Fibroblast of lung (primary cell): ENCODE results near the gene ATG13. TPM values are rescaled to one million over a fixed set of nuclear protein-coding genes. Genes with fewer than 3 reads are reported as not detected.

Source experiments
- DNase-seq, 2 donors: peaks; one replicate each; pipeline versions ENCODE4 v3.0.0 to v3.0.0-alpha.2; 2010; ENCODE audit warnings: low read depth in 2 of 2
- H2AFZ ChIP-seq: 2 replicates; pipeline ENCODE4 v1.5.1; 2012; ENCODE audit warnings: low read length, control low read depth, inconsistent platforms
- H3K27ac ChIP-seq: 2 replicates; pipeline ENCODE4 v1.5.1; 2011; ENCODE audit warnings: low read length, control low read depth; ENCODE audit not compliant: insufficient read depth
- H3K27me3 ChIP-seq: 2 replicates; pipeline ENCODE4 v1.5.1; 2011; ENCODE audit warnings: mild to moderate bottlenecking, low read length; ENCODE audit not compliant: control insufficient read depth, insufficient read depth
- H3K36me3 ChIP-seq: 2 replicates; pipeline ENCODE4 v1.5.1; 2011; ENCODE audit warnings: low read length; ENCODE audit not compliant: control insufficient read depth, insufficient read depth
- H3K4me1 ChIP-seq: 2 replicates; pipeline ENCODE4 v1.5.1; 2011; ENCODE audit warnings: low read length; ENCODE audit not compliant: control insufficient read depth, insufficient read depth; ENCODE audit errors: extremely low read depth
- H3K4me2 ChIP-seq: 2 replicates; pipeline ENCODE4 v1.5.1; 2011; ENCODE audit warnings: low read length, control low read depth; ENCODE audit not compliant: insufficient read depth; ENCODE audit errors: extremely low read depth
- H3K4me3 ChIP-seq, 4 experiments: fragments of 200-600 bp in 1 of 4; sonication (generic) in 1 of 4; replicated peaks in 1 of 4; 2 replicates each; pipeline ENCODE4 v1.5.1; 2011 to 2016; ENCODE audit warnings: low read length in 4 of 4, low read depth in 3 of 4, mild to moderate bottlenecking in 3 of 4, control low read depth in 2 of 4, inconsistent platforms in 1 of 4, mixed read lengths in 1 of 4; ENCODE audit not compliant: insufficient read depth in 1 of 4; ENCODE audit errors: control extremely low read depth in 1 of 4
- H3K79me2 ChIP-seq: 2 replicates; pipeline ENCODE4 v1.5.1; 2012; ENCODE audit warnings: mild to moderate bottlenecking, low read length, inconsistent platforms; ENCODE audit not compliant: control insufficient read depth, insufficient read depth
- H3K9ac ChIP-seq: 2 replicates; pipeline ENCODE4 v1.5.1; 2011; ENCODE audit warnings: mild to moderate bottlenecking, low read length, control low read depth; ENCODE audit not compliant: insufficient read depth
- H3K9me3 ChIP-seq: 2 replicates; pipeline ENCODE4 v1.5.1; 2012; ENCODE audit warnings: low read depth, low read length; ENCODE audit not compliant: control insufficient read depth, insufficient read depth
- H4K20me1 ChIP-seq: 2 replicates; pipeline ENCODE4 v1.5.1; 2011; ENCODE audit warnings: low read length; ENCODE audit not compliant: control insufficient read depth, insufficient read depth; ENCODE audit errors: extremely low read depth
- EZH2 ChIP-seq: IDR thresholded peaks from 2 replicates; pipeline ENCODE4 v1.5.1; 2012; ENCODE audit warnings: low read length, control low read depth, mild to moderate bottlenecking; ENCODE audit errors: missing control alignments
- polyA plus RNA-seq, 2 donors: library from polyadenylated mRNA; depleted of rRNA in 1 of 2; stranded (reverse) in 1 of 2; unstranded in 1 of 2; fragments of >200 nt; gene quantifications; 2 replicates each; pipeline ENCODE4 v1.2.1, GENCODE V29; 2011 to 2012; ENCODE audit warnings: missing spikeins in 1 of 2
- total RNA-seq: library from RNA; depleted of rRNA; stranded (reverse); fragments of >200 nt; gene quantifications from 2 replicates; pipeline ENCODE4 v1.2.1, GENCODE V29; 2014
- TF ChIP-seq, protein P1 (sequence below), 2 donors: IDR thresholded peaks in 1 of 2; conservative IDR thresholded peaks in 1 of 2; 1 replicate in 1 of 2; 2 replicates in 1 of 2; pipeline ENCODE4 v1.5.1; 2011 to 2012; ENCODE audit warnings: low read length in 2 of 2, control low read depth in 1 of 2, inconsistent platforms in 1 of 2, low read depth in 1 of 2, mild to moderate bottlenecking in 1 of 2

Gene ATG13
- total and polyA plus RNA-seq, 2 donors (not counting 1 experiment from before 2014, with no cell fraction given): 44.9 to 67.4 TPM

DNA sequence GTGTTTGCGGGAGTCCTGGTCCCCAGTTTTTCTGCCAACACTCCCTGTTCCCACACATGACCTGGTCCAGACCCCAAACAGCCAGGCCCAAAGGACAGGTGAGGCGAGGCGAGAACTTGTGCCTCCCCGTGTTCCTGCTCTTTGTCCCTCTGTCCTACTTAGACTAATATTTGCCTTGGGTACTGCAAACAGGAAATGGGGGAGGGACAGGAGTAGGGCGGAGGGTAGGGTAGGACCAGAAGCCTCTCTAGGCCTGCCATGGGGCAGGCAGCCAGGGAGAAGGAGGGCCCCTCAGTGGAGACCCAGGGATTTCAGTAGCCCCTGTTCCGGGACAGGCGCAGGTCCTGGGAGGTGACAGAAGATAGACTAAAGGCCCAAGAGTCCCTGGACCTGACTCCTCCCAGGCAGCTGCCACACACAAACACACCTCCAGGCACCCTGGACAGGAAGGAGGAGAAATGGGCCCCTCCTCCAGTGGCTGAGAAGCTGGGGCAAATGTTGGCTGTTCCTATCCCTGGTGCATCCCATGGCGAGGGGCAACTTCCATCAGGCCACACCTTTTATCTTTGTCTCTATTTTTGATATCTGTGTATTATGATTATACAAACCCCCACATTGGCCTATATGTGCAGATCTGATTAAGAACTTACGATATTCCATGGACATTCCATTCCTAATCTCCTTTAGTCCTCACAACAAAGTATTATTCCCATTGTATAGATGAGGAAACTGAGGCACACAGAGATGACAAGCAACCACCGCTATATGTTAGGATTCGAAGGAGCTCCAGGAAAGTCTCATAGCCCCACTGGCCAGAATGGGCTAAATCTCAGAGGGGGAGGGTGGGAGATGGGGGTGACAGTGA lies 101.0 kb downstream of the ATG13 start:
- H3K4me1 ChIP-seq: peaks cover 6% of the 10 kb centered on the region
- no peaks in the 10 kb centered on the region for H3K36me3 ChIP-seq
- H3K9ac ChIP-seq: no peak overlapping the region
- H3K4me3 ChIP-seq: no peak overlapping the region
- DNase-seq: peak in 1 of 2 donors; percentile 27
- H2AFZ ChIP-seq: peak overlapping the region; percentile 12
- no peaks in the 10 kb centered on the region for H4K20me1 ChIP-seq
- no peaks in the 10 kb centered on the region for H3K79me2 ChIP-seq
- no peaks in the 10 kb centered on the region for H3K9me3 ChIP-seq
- no peak overlapping the region for H3K4me2 ChIP-seq
- no peaks in the 10 kb centered on the region for H3K27me3 ChIP-seq
- H3K27ac ChIP-seq: no peak overlapping the region
- TF ChIP-seq, protein P1, sequence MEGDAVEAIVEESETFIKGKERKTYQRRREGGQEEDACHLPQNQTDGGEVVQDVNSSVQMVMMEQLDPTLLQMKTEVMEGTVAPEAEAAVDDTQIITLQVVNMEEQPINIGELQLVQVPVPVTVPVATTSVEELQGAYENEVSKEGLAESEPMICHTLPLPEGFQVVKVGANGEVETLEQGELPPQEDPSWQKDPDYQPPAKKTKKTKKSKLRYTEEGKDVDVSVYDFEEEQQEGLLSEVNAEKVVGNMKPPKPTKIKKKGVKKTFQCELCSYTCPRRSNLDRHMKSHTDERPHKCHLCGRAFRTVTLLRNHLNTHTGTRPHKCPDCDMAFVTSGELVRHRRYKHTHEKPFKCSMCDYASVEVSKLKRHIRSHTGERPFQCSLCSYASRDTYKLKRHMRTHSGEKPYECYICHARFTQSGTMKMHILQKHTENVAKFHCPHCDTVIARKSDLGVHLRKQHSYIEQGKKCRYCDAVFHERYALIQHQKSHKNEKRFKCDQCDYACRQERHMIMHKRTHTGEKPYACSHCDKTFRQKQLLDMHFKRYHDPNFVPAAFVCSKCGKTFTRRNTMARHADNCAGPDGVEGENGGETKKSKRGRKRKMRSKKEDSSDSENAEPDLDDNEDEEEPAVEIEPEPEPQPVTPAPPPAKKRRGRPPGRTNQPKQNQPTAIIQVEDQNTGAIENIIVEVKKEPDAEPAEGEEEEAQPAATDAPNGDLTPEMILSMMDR (conservative IDR thresholded peaks at IDR 0.05 in 1 of 2, IDR thresholded peaks at IDR 0.05 in 1 of 2; ENCODE audit: low read depth in 1 of 2, low read length in 2 of 2): no peak

DNA sequence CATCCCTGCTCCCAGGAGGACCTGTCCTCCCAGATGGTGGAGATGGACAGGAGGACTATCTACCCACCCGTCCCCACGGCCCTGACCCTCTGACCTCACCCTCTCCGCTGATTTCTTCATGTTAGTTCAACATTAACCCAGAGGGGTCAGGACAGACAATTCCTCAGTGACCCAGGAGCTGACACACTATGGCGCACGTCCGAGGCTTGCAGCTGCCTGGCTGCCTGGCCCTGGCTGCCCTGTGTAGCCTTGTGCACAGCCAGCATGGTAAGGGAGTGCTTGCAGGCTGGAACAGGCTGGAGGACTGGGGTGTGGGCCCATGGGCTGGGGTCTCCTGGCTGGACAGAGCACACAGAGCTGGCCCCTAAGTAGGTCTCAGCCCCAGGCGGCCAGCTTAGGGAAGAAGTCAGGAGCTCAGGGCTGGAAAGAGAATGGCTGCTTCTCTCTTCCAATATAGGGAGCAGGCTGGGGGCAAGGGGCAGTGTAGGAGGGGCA lies 101.7 kb downstream of the ATG13 start, which contains the start of gene F2:
Gene F2 (plus strand): TSS at position 166 of the 495 bp plus-strand sequence. CDS start 23 bp downstream, at position 189.
- no peak for DNase-seq
- H3K27me3 ChIP-seq: no peaks in the 10 kb centered on the region
- no peak within 1 kb of the TSS for H3K27ac ChIP-seq
- H3K9me3 ChIP-seq: no peaks in the 10 kb centered on the region
- peak within 1 kb of the TSS; percentile 12 for H2AFZ ChIP-seq
- TF ChIP-seq EZH2: no peak
- TF ChIP-seq, protein P1 (conservative IDR thresholded peaks at IDR 0.05 in 1 of 2, IDR thresholded peaks at IDR 0.05 in 1 of 2; ENCODE audit: low read depth in 1 of 2, low read length in 2 of 2): no peak
- H3K36me3 ChIP-seq: no peaks in the 10 kb centered on the region
- H3K4me3 ChIP-seq: no peak within 1 kb of the TSS
- H4K20me1 ChIP-seq: no peaks in the 10 kb centered on the region
- H3K79me2 ChIP-seq: no peaks in the 10 kb centered on the region
- H3K4me1 ChIP-seq: peaks cover 3% of the 10 kb centered on the region
- H3K9ac ChIP-seq: no peak within 1 kb of the TSS
- H3K4me2 ChIP-seq: no peak within 1 kb of the TSS

DNA sequence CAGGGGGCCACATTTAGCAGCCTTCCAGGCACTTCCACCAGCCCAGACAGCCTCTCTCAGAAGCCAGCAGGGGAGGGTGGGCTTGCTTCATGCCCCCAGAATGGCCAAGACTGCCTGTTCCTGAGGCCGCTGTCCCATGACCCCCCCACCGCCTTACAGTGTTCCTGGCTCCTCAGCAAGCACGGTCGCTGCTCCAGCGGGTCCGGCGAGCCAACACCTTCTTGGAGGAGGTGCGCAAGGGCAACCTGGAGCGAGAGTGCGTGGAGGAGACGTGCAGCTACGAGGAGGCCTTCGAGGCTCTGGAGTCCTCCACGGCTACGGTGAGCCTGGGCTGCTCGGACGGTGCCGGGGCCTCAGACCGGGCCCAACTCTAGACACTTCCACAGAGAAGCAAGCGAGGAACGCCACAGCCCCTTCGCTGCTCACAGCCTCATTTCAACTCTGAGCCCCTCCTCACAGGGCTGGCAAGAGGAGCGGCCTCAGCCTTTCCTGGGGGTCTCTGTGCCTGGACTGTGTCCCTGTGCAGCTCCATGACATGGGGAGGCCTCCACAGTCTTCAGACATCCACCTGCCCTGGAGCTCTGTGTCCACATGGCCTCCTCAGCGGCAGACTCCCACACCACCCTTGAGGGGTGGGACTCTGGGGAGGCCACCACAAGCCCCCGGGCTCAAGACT lies 102.3 kb downstream of the ATG13 start:
- H3K27ac ChIP-seq: no peak overlapping the region
- DNase-seq: no peak
- no peak overlapping the region for H3K9ac ChIP-seq
- no peak for TF ChIP-seq EZH2
- TF ChIP-seq, protein P1 (conservative IDR thresholded peaks at IDR 0.05 in 1 of 2, IDR thresholded peaks at IDR 0.05 in 1 of 2; ENCODE audit: low read depth in 1 of 2, low read length in 2 of 2): no peak
- H3K9me3 ChIP-seq: no peaks in the 10 kb centered on the region
- H3K27me3 ChIP-seq: no peaks in the 10 kb centered on the region
- peaks cover under 1% of the 10 kb centered on the region for H3K4me1 ChIP-seq
- no peak overlapping the region for H3K4me2 ChIP-seq
- H3K4me3 ChIP-seq: no peak overlapping the region
- H2AFZ ChIP-seq: no peak overlapping the region
- H3K36me3 ChIP-seq: no peaks in the 10 kb centered on the region
- no peaks in the 10 kb centered on the region for H3K79me2 ChIP-seq
- H4K20me1 ChIP-seq: no peaks in the 10 kb centered on the region
